K562 (cell line): Measurements from ENCODE around the gene MRO.

ENCODE experiments used
- CBX2 ChIP-seq: fragments of 200-600 bp; sonication (generic); IDR thresholded peaks from one replicate; pipeline ENCODE4 v1.6.1; 2012; ENCODE audit warnings: mild to moderate bottlenecking, low read length, inconsistent platforms; ENCODE audit not compliant: insufficient read depth, poor library complexity, severe bottlenecking
- HDAC6 ChIP-seq: IDR thresholded peaks from 2 replicates; pipeline ENCODE4 v1.6.1; 2012; ENCODE audit warnings: low read depth, mild to moderate bottlenecking, control low read depth, inconsistent platforms, low read length, moderate library complexity
- POLR2A ChIP-seq: fragments of 450-650 bp; conservative IDR thresholded peaks from 2 replicates; pipeline ENCODE4 v1.6.1; 2016
- SREBF2 ChIP-seq: sonication (generic); formaldehyde crosslinking; IDR thresholded peaks from 2 replicates; pipeline ENCODE4 v1.4.0; 2020; ENCODE audit warnings: mild to moderate bottlenecking, missing genetic modification reagents
- ZNF253 ChIP-seq: fragments of 250-450 bp; sonication (Bioruptor Pico); conservative IDR thresholded peaks from 2 replicates; pipeline ENCODE4 v1.6.1; 2021; ENCODE audit warnings: mild to moderate bottlenecking
- ZZZ3 ChIP-seq: fragments of 450-650 bp; IDR thresholded peaks from 2 replicates; pipeline ENCODE4 v1.6.1; 2016; ENCODE audit warnings: antibody characterized with exemption, mild to moderate bottlenecking, moderate library complexity

DNA sequence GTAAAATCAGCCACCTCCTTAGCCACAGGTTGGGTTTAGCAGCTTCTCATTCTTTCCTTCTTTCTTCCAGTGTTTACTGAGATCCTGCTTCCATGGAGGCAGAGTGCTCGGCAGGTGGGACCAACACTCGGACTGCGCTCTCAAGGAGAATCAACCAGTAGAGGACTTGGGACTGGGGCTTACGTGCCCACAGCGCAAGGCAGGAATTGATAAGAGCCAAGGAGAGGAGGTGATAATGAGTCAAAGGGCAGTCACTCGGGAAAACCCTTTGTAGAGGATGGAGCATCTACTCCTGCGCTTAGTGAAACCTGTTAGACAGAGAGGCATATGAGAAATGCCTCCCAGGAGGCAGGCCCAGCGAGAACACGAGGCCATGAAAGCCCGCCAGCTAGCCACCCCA is 2.9 kb upstream of the MRO start:
- TF ChIP-seq POLR2A (no peak), ZNF253 (CRISPR knock-in tag) (no peak), SREBF2 (no peak), ZZZ3 (no peak), CBX2 (no peak), HDAC6 (no peak)
